ENCODE results near the gene KLK1.

The KLK1 gene

GRCh38 chr19:50794876-50795663 lies 28.5 kb downstream of the KLK1 start:
- Mint-ChIP-seq H3K36me3 (ENCODE audit: low read depth) (peaks cover 3% of the 10 kb centered on the region), H3K27ac (no peak overlapping the region), H3K27me3 (ENCODE audit: low read depth, poor library complexity) (no peaks in the 10 kb centered on the region), H3K4me1 (peaks cover 8% of the 10 kb centered on the region), H3K9me3 (no peaks in the 10 kb centered on the region), H3K4me3 (no peak overlapping the region)
- no peak for DNase-seq
- no peak for TF ChIP-seq CTCF (IDR thresholded peaks at IDR 0.05)

- Mint-ChIP-seq H3K4me1 (peaks cover 8% of the 10 kb centered on the region), H3K27me3 (ENCODE audit: low read depth, poor library complexity) (no peaks in the 10 kb centered on the region), H3K27ac (no peak overlapping the region), H3K9me3 (no peaks in the 10 kb centered on the region), H3K36me3 (ENCODE audit: low read depth) (no peaks in the 10 kb centered on the region), H3K4me3 (no peak overlapping the region)
- TF ChIP-seq CTCF (IDR thresholded peaks at IDR 0.05) = no peak
- DNase-seq = no peak
Measured at GRCh38 chr19:50794074-50794875, 29.3 kb downstream of the KLK1 start.

GRCh38 chr19:50793558-50794065 lies 30.0 kb downstream of the KLK1 start:
- Mint-ChIP-seq H3K27me3 (ENCODE audit: low read depth, poor library complexity) (no peaks in the 10 kb centered on the region), H3K9me3 (no peaks in the 10 kb centered on the region), H3K27ac (no peak overlapping the region), H3K4me1 (peaks cover 8% of the 10 kb centered on the region), H3K4me3 (no peak overlapping the region), H3K36me3 (ENCODE audit: low read depth) (no peaks in the 10 kb centered on the region)
- no peak for DNase-seq
- TF ChIP-seq CTCF (IDR thresholded peaks at IDR 0.05) = no peak

- DNase-seq = no peak
- Mint-ChIP-seq H3K4me3 (no peak overlapping the region), H3K9me3 (no peaks in the 10 kb centered on the region)
Measured at GRCh38 chr19:50792272-50793250, 31.0 kb downstream of the KLK1 start.

More at GRCh38 chr19:50792272-50793250, 31.0 kb downstream of the KLK1 start:
- Mint-ChIP-seq H3K27ac (no peak overlapping the region), H3K27me3 (ENCODE audit: low read depth, poor library complexity) (peaks cover 3% of the 10 kb centered on the region), H3K36me3 (ENCODE audit: low read depth) (no peaks in the 10 kb centered on the region), H3K4me1 (peaks cover 8% of the 10 kb centered on the region)
- TF ChIP-seq CTCF (IDR thresholded peaks at IDR 0.05) = no peak
